ENCODE data around the gene SIX3.

Gene SIX3

DNA sequence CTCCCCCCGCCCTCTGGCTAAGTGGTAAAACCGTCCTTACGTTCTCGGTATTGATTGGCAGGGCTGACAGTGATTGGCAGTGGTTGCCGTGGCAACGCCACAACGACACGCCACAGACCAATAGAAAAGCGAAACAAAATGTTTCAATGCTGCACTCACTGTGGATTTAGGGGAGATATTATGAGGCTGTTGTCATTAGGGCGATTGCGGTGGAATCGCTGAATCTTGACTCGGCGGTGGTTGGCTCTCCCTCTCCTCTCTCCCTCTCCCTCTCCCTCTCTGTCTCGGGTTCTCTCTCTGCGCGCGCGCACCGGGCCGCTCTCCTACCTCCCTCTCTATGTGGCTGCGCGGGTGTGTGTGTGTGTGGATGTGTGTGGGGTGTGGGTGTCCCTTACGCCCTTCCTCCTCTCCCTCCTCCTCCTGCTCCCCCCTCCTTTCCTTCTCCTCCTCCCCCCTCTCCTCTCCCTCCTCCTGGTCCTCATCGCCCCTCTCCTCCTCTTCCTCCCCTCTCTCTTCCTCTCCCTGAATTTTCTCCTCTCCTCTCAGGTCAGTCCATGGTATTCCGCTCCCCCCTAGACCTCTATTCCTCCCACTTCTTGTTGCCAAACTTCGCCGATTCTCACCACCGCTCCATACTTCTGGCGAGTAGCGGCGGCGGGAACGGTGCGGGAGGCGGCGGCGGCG lies at the start of gene SIX3:
Gene SIX3 (plus strand): TSS at position 152 of the 684 bp plus-strand sequence. CDS start 403 bp downstream, at position 555.
- peak within 1 kb of the TSS; percentile 47 for H3K4me3 ChIP-seq (ENCODE audit: low read length)
- peaks cover 4% of the 10 kb centered on the region for H3K9me3 ChIP-seq (ENCODE audit: low read length)
- H3K27me3 ChIP-seq (ENCODE audit: insufficient read depth, low read length): peaks cover 96% of the 10 kb centered on the region
- H3K4me1 ChIP-seq (ENCODE audit: insufficient read depth, low read length): peaks cover 43% of the 10 kb centered on the region
- H3K36me3 ChIP-seq (ENCODE audit: insufficient read depth, low read length): no peaks in the 10 kb centered on the region
- H2AFZ ChIP-seq (ENCODE audit: low read depth, low read length): peak within 1 kb of the TSS; percentile 37

DNA sequence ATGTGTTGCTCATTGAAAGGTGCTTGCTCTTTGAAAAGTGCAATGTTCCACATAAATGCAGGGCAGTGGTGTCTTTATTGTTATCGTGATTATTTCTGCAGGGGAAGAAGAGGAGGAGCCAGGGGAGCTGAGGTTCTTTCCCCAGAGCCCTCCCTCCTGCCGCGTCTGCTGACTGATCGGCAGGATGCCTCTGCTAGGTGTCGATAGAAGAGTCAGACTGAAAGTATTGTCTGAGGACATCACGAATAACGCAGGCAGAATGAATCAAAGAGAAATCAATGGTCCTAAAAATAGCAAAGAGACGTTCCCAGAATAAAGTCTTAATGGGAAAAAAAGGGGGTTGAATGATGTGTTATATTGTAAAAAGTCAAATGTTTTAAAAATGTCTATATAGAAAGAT lies 47.4 kb upstream of the SIX3 start:
- H3K4me1 ChIP-seq (ENCODE audit: insufficient read depth, low read length): peaks cover 3% of the 10 kb centered on the region
- H3K27me3 ChIP-seq (ENCODE audit: insufficient read depth, low read length): no peaks in the 10 kb centered on the region
- no peaks in the 10 kb centered on the region for H3K9me3 ChIP-seq (ENCODE audit: low read length)
- H3K4me3 ChIP-seq (ENCODE audit: low read length): no peak overlapping the region
- no peaks in the 10 kb centered on the region for H3K36me3 ChIP-seq (ENCODE audit: insufficient read depth, low read length)
- no peak overlapping the region for H2AFZ ChIP-seq (ENCODE audit: low read depth, low read length)

DNA sequence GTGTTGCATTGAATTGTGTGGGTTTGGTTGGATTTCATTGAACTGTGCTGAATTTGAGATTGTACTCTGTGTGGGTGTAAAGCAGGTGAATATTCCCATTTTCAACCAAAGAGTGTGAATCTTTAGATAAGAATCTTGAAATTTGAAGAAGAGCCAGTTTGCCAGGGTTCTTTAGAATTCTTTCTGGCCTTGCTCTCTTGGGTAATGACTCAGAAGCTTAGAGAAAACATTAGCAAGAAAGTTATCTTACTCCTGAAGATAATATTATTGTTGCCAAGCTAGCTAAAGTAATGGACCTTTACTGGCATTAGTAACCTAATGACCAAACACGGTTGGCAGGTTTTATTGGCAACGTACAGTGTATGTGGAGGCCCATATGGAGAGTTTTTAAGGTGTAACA lies 46.4 kb upstream of the SIX3 start:
- H3K36me3 ChIP-seq (ENCODE audit: insufficient read depth, low read length): no peaks in the 10 kb centered on the region

DNA sequence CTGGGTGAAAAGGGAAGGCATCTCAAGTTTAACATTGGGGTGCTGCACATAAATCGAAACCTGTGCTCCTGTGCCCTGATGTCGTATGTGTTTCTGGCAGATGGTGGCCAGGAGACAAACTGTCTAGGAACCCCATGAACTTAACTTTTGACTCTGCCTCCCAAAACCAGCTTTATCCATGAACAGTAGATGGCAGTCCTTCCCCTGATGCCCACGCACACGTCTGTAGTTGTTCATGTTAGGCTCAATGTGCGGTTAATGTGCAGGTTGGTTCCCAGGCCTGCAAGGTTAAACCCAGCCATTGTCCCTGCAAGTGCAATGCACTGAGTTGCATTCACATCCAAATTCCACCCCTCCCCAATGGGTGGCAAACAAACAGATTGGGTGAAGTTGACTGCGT lies 44.1 kb upstream of the SIX3 start:
- Histone ChIP-seq H3K4me3 (ENCODE audit: low read length) (no peak overlapping the region), H3K36me3 (ENCODE audit: insufficient read depth, low read length) (no peaks in the 10 kb centered on the region), H3K4me1 (ENCODE audit: insufficient read depth, low read length) (peaks cover 3% of the 10 kb centered on the region), H3K27me3 (ENCODE audit: insufficient read depth, low read length) (no peaks in the 10 kb centered on the region), H3K9me3 (ENCODE audit: low read length) (no peaks in the 10 kb centered on the region), H2AFZ (ENCODE audit: low read depth, low read length) (no peak overlapping the region)

More for the DNA sequence above, 46.4 kb upstream of the SIX3 start:
- Histone ChIP-seq H3K9me3 (ENCODE audit: low read length) (no peaks in the 10 kb centered on the region), H3K4me1 (ENCODE audit: insufficient read depth, low read length) (peaks cover 3% of the 10 kb centered on the region), H3K4me3 (ENCODE audit: low read length) (no peak overlapping the region), H3K27me3 (ENCODE audit: insufficient read depth, low read length) (no peaks in the 10 kb centered on the region), H2AFZ (ENCODE audit: low read depth, low read length) (no peak overlapping the region)

DNA sequence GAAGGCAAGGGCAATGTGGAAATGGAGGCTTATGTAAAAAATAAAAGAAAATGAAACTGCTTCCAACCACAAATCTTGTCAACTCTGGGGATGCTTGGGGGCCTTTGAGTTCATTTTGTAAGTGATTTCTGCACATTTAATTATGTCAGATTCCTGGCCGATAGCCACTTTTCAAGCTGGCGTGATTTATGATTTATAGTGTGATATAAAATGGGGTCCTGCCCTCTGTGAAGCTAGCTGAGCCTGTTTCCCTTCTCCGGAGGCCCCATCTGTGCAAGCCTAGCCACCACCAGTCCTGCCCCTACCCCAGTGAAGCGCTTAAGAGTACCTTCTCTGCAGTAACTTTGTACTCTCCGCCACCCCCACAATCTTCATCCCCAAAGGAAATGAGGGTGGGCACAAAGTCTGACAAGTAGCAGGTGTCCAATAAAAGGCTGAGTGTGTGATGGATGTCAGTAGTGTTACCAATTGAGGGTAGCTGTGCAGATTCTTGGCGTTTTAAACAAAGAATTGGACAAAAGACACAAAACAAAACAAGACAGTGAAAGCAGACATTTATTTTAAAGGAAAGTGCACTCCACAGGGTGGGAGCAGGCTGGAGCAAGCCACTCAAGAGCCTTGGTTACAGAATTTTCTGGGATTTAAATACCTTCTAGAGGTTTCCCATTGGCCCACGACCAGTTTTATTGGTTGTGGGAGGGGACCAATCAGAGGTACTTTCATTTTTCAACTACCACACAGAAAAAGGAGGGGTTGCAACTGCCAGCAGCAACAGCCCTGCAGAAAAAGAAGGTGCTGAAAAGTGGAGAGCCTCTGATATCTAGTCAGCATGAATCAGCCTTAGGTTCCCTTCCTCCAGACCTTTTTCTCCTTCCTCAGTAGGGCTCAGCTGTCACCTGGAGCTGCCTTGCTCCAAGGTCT lies 39.0 kb upstream of the SIX3 start:
- Histone ChIP-seq H3K9me3 (ENCODE audit: low read length) (no peaks in the 10 kb centered on the region), H3K27me3 (ENCODE audit: insufficient read depth, low read length) (peaks cover under 1% of the 10 kb centered on the region), H3K4me1 (ENCODE audit: insufficient read depth, low read length) (no peaks in the 10 kb centered on the region), H3K4me3 (ENCODE audit: low read length) (no peak overlapping the region), H2AFZ (ENCODE audit: low read depth, low read length) (no peak overlapping the region), H3K36me3 (ENCODE audit: insufficient read depth, low read length) (no peaks in the 10 kb centered on the region)

DNA sequence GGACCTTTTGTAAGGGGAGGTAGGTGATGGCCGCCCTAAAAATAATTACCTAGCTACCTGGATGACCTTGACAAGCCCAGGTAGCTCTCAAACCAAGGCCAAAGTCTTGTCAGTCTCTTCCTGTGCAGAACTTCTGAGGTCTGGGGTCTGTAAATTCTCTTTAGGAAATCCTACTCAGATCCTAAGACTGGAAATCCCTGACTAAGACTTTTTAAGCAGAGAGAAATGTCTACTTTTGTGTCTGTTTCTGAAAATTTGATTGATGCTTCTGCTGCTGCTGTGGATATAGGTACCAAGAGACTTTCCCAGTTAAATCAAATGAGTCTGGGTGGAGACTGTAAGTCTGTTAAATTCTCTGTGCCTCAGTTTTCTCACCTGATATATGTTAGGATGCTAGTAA lies 36.9 kb upstream of the SIX3 start:
- no peaks in the 10 kb centered on the region for H3K9me3 ChIP-seq (ENCODE audit: low read length)
- peaks cover 2% of the 10 kb centered on the region for H3K27me3 ChIP-seq (ENCODE audit: insufficient read depth, low read length)
- H3K4me3 ChIP-seq (ENCODE audit: low read length): no peak overlapping the region
- no peak overlapping the region for H2AFZ ChIP-seq (ENCODE audit: low read depth, low read length)
- H3K36me3 ChIP-seq (ENCODE audit: insufficient read depth, low read length): no peaks in the 10 kb centered on the region
- no peaks in the 10 kb centered on the region for H3K4me1 ChIP-seq (ENCODE audit: insufficient read depth, low read length)

DNA sequence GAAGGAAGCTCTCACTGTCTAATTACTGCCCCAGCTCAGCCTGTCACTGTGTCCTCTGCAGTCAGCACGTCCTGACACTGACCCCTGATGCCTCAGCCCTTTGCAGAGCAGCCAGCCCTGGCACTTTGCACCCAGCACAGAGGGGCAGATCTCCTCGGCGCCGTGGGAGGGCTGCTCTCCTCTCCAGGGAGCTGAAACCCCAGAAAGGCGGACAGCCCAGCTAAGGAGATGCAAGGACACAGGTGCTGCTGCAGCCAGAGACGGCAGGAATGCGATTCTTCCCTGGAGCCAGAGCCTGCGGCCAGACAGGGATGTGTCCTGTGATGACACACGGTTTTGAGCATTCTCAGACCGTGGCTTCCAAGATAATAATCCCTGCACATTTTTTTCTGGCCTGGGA lies 34.5 kb upstream of the SIX3 start:
- no peak overlapping the region for H3K4me3 ChIP-seq (ENCODE audit: low read length)
- H3K36me3 ChIP-seq (ENCODE audit: insufficient read depth, low read length): no peaks in the 10 kb centered on the region
- no peaks in the 10 kb centered on the region for H3K4me1 ChIP-seq (ENCODE audit: insufficient read depth, low read length)
- peaks cover 2% of the 10 kb centered on the region for H3K27me3 ChIP-seq (ENCODE audit: insufficient read depth, low read length)
- no peak overlapping the region for H2AFZ ChIP-seq (ENCODE audit: low read depth, low read length)
- H3K9me3 ChIP-seq (ENCODE audit: low read length): no peaks in the 10 kb centered on the region

DNA sequence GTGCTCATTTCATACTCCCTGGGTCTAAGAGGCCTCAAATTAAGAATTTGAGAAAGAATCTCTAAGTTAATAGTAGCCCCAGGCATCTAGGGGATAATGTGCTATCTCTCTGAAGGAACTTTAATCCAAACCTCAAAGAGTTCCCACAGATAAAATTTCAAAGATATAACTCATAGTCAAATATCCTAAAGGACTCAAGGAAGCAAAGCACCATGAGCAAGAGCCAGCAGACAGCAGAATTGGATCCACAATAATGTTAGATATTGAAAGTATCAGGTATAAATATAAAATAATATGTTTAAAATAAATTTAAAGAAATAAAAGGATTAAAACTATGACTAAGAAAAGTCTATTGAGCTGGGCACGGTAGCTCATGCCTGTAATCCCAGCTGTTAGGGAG lies 31.7 kb upstream of the SIX3 start:
- Histone ChIP-seq H3K4me3 (ENCODE audit: low read length) (no peak overlapping the region), H3K36me3 (ENCODE audit: insufficient read depth, low read length) (no peaks in the 10 kb centered on the region), H3K27me3 (ENCODE audit: insufficient read depth, low read length) (peaks cover 2% of the 10 kb centered on the region), H3K9me3 (ENCODE audit: low read length) (no peaks in the 10 kb centered on the region), H3K4me1 (ENCODE audit: insufficient read depth, low read length) (no peaks in the 10 kb centered on the region), H2AFZ (ENCODE audit: low read depth, low read length) (no peak overlapping the region)

DNA sequence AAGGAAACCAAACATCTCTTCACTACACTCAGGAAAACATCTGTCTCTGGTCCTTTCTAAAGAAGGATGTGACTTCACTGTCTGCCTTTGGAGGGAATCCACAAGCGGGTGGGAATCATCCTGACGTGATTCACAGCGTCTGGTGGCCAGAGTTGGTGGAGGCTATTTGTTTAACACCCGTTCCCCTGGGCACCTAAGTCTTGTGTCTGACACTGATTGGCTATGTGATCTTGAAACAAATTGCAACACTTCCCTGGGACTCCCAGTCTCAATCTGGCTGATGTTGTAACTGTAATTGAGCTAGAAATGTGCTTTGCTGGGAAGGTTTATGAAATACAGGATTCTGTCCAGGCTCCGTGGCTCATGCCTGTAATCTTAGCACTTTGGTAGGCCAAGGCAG lies 28.8 kb upstream of the SIX3 start:
- Histone ChIP-seq H3K36me3 (ENCODE audit: insufficient read depth, low read length) (no peaks in the 10 kb centered on the region), H3K9me3 (ENCODE audit: low read length) (no peaks in the 10 kb centered on the region), H3K4me1 (ENCODE audit: insufficient read depth, low read length) (no peaks in the 10 kb centered on the region), H3K27me3 (ENCODE audit: insufficient read depth, low read length) (peaks cover 16% of the 10 kb centered on the region), H3K4me3 (ENCODE audit: low read length) (no peak overlapping the region), H2AFZ (ENCODE audit: low read depth, low read length) (no peak overlapping the region)

DNA sequence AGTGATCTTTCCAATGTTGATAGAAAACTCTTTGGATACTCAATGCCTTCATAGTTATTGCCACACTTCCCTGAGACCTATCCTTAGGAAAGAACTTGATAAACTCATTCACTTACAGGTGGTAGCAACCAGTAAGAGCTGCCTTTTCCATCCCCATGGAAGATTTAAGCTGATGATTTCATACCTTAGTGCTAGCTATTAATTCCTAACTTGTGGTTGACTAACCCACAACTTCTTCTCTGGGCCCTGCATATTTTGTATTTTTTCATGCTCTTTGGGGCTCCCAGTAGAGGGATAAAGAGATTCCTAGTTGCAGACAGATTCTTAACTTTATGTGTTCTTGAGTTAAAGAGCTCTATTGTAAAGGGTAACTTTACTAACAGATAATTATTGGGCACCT lies 25.2 kb upstream of the SIX3 start:
- H3K36me3 ChIP-seq (ENCODE audit: insufficient read depth, low read length): no peaks in the 10 kb centered on the region
- peaks cover 29% of the 10 kb centered on the region for H3K27me3 ChIP-seq (ENCODE audit: insufficient read depth, low read length)

DNA sequence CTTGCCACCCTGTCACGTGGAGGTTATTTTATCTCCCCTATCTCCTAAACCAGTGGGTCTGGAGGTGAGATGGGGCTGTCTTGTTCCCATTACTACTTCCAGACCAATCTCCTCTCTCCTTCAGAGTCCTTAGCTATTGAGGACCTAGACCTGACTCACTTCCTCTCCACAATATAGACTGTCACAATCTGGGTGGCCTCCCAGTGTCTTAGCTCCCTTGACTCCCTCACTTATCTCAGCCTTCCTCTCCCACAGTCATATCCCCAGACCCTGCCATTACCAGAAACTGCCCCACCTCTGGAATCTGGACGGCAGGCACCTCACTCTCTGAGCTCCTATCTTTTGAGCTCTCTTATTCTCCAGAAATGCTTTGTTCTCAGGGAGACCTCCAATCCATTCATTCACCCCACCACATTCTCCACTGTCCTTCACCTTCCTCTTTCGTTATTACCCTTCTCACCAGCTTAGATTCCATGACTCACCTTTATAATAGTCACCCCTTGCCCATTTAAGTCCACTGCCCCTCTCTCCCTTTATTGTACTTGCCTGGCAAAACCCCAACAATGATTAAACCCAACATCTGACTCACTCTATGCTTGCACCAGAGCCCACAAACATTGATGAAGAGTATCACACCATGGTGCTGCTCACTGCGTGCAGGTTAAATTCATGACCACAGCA lies 23.3 kb upstream of the SIX3 start:
- no peaks in the 10 kb centered on the region for H3K36me3 ChIP-seq (ENCODE audit: insufficient read depth, low read length)
- peaks cover 37% of the 10 kb centered on the region for H3K27me3 ChIP-seq (ENCODE audit: insufficient read depth, low read length)
- no peaks in the 10 kb centered on the region for H3K9me3 ChIP-seq (ENCODE audit: low read length)
- no peak overlapping the region for H2AFZ ChIP-seq (ENCODE audit: low read depth, low read length)
- H3K4me3 ChIP-seq (ENCODE audit: low read length): no peak overlapping the region
- H3K4me1 ChIP-seq (ENCODE audit: insufficient read depth, low read length): peaks cover 6% of the 10 kb centered on the region

More for the DNA sequence above, 25.2 kb upstream of the SIX3 start:
- H3K4me3 ChIP-seq (ENCODE audit: low read length): no peak overlapping the region
- H3K9me3 ChIP-seq (ENCODE audit: low read length): no peaks in the 10 kb centered on the region
- H3K4me1 ChIP-seq (ENCODE audit: insufficient read depth, low read length): no peaks in the 10 kb centered on the region
- no peak overlapping the region for H2AFZ ChIP-seq (ENCODE audit: low read depth, low read length)

DNA sequence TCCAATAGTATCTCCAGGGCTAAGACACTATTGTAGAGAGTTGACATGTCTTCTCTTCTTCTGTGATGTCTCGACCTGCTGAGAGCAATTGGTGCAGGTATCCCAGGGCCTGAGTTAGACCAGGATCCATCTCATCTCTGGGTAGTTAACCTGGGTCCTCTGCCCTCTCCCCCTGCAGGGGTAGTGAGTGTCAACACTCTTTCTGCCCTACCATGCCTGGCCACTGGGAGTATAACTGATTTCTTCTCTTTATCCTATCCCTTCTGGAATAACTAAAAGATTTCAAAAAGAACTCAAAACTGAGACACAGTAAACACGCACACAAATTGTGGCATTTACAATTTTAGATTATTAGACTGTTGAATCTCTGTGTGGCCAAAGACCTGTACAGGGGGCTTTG lies 20.8 kb upstream of the SIX3 start:
- Histone ChIP-seq H2AFZ (ENCODE audit: low read depth, low read length) (no peak overlapping the region), H3K36me3 (ENCODE audit: insufficient read depth, low read length) (no peaks in the 10 kb centered on the region), H3K9me3 (ENCODE audit: low read length) (no peaks in the 10 kb centered on the region), H3K27me3 (ENCODE audit: insufficient read depth, low read length) (peaks cover 56% of the 10 kb centered on the region), H3K4me3 (ENCODE audit: low read length) (no peak overlapping the region), H3K4me1 (ENCODE audit: insufficient read depth, low read length) (peaks cover 6% of the 10 kb centered on the region)

DNA sequence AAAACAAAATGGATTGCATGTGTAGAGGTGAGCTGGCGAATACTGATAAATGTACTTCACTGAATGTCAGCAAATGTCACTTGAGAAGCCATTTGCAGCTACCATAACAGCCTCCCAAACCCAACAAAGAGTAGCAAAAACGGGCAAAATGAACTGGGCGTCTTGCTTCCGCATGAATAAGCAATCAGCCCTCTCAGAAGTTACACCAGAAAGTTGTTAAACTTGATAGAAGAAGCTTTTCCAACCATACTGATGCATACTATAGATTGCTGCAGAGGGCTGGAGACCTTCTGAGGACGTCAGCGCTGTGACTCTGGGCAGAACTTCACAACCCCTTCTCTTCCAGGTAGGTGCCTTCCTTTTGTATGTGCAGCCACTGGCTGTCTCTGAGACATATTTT lies 18.7 kb upstream of the SIX3 start:
- Histone ChIP-seq H3K9me3 (ENCODE audit: low read length) (no peaks in the 10 kb centered on the region), H3K4me1 (ENCODE audit: insufficient read depth, low read length) (peaks cover 9% of the 10 kb centered on the region), H2AFZ (ENCODE audit: low read depth, low read length) (no peak overlapping the region), H3K4me3 (ENCODE audit: low read length) (no peak overlapping the region), H3K36me3 (ENCODE audit: insufficient read depth, low read length) (no peaks in the 10 kb centered on the region), H3K27me3 (ENCODE audit: insufficient read depth, low read length) (peaks cover 65% of the 10 kb centered on the region)
